ENCODE data around the gene YPEL2. TPM values are rescaled to one million over a fixed set of nuclear protein-coding genes. Genes with fewer than 3 reads are reported as not detected.

Gene YPEL2
- total RNA-seq, 1 donor from 2014 or later: 52.1 TPM

GRCh38 chr17:59369031-59369975 lies 37.8 kb downstream of the YPEL2 start:
- peaks cover 94% of the 10 kb centered on the region for H3K4me1 Mint-ChIP-seq (ENCODE audit: low read depth)
- no peaks in the 10 kb centered on the region for H3K27me3 Mint-ChIP-seq (ENCODE audit: low read depth)
- H3K9me3 Mint-ChIP-seq (ENCODE audit: low read depth): no peaks in the 10 kb centered on the region
- TF ChIP-seq, protein P1, sequence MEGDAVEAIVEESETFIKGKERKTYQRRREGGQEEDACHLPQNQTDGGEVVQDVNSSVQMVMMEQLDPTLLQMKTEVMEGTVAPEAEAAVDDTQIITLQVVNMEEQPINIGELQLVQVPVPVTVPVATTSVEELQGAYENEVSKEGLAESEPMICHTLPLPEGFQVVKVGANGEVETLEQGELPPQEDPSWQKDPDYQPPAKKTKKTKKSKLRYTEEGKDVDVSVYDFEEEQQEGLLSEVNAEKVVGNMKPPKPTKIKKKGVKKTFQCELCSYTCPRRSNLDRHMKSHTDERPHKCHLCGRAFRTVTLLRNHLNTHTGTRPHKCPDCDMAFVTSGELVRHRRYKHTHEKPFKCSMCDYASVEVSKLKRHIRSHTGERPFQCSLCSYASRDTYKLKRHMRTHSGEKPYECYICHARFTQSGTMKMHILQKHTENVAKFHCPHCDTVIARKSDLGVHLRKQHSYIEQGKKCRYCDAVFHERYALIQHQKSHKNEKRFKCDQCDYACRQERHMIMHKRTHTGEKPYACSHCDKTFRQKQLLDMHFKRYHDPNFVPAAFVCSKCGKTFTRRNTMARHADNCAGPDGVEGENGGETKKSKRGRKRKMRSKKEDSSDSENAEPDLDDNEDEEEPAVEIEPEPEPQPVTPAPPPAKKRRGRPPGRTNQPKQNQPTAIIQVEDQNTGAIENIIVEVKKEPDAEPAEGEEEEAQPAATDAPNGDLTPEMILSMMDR (IDR thresholded peaks at IDR 0.05): no peak
- no peaks in the 10 kb centered on the region for H3K36me3 Mint-ChIP-seq (ENCODE audit: low read depth)
- peak overlapping the region; percentile 97 for H3K27ac Mint-ChIP-seq (ENCODE audit: unreplicated experiment)
- H3K4me3 Mint-ChIP-seq (ENCODE audit: unreplicated experiment): no peak overlapping the region
- DNase-seq (ENCODE audit: low spot score): no peak

DNA sequence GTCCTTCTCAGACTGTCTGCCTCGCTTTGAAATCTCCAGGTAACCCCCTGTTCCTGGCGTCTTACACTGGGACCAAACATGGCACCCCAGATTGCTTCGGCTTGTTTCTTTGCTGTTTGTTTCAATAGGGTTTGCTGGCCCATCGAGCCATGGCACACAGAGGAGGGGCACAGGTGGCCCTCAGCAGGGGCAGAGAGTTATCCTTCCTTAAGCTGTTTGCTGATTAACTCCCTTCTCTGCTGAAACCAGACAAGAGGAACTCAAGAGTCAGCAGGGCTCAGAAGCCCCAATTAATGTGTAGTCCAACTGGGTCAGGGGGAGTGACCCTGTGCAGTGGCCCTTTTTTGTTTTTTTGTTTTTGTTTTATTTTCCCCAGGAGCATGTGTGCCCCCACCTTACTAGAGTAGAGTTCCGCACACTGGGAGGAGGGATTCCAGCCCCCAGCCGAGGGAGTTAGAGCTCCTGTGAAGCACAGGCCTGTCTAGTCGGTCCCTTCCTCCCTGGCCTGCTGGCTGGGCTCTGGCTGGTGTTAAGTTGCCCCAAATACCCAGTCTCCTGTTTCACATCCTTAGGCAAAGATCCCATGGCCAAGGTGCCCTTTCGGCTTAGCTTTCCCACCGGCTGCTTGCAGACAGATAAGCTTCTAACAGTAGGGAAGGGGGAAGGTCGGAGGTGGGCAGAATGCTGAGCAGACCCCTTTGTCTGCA lies 39.3 kb downstream of the YPEL2 start:
- H3K27me3 Mint-ChIP-seq (ENCODE audit: low read depth): no peaks in the 10 kb centered on the region
- no peak for DNase-seq (ENCODE audit: low spot score)
- peaks cover 98% of the 10 kb centered on the region for H3K4me1 Mint-ChIP-seq (ENCODE audit: low read depth)
- peak overlapping the region; percentile 89 for H3K27ac Mint-ChIP-seq (ENCODE audit: unreplicated experiment)
- peaks cover 2% of the 10 kb centered on the region for H3K36me3 Mint-ChIP-seq (ENCODE audit: low read depth)
- H3K9me3 Mint-ChIP-seq (ENCODE audit: low read depth): no peaks in the 10 kb centered on the region
- H3K4me3 Mint-ChIP-seq (ENCODE audit: unreplicated experiment): peak overlapping the region; percentile 21
- TF ChIP-seq, protein P1 (IDR thresholded peaks at IDR 0.05): no peak

- H3K4me1 Mint-ChIP-seq (ENCODE audit: low read depth): peaks cover 98% of the 10 kb centered on the region
- DNase-seq (ENCODE audit: low spot score): no peak
- no peaks in the 10 kb centered on the region for H3K27me3 Mint-ChIP-seq (ENCODE audit: low read depth)
- no peaks in the 10 kb centered on the region for H3K9me3 Mint-ChIP-seq (ENCODE audit: low read depth)
- peak overlapping the region; percentile 89 for H3K27ac Mint-ChIP-seq (ENCODE audit: unreplicated experiment)
- H3K4me3 Mint-ChIP-seq (ENCODE audit: unreplicated experiment): peak overlapping the region; percentile 24
- H3K36me3 Mint-ChIP-seq (ENCODE audit: low read depth): peaks cover 3% of the 10 kb centered on the region
- TF ChIP-seq, protein P1 (IDR thresholded peaks at IDR 0.05): peak; percentile 31
Observed at GRCh38 chr17:59371416-59372100, 40.1 kb downstream of the YPEL2 start.

DNA sequence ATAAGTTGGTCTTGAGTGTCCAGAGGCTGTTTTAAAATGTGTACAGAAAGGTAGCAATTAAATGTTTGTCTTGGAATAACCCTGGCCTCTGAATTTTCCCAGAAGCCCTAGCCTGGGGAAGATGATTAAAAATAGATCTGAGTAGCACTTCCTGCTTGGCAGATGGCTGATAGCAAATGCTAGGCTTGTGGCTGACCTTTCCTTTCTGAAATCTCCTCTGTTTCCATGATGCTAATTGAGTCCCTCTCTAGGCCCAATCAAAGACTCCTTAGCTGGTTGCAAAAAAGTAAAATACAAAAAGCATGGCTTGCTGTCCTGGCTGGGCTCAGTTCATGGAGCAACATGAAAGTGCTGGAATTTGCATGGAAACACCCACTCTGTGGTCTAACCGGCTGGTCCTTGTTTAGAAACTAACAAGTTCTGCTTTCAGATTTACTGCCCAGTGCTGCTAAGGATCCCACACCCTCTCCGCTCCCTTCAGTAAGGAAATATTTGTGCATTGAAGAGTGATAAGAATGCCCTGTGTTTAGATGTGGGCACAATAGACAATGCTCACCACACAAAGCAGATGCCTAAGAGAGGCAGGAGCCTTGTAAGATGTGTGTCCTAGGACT lies 40.8 kb downstream of the YPEL2 start:
- H3K4me3 Mint-ChIP-seq (ENCODE audit: unreplicated experiment): no peak overlapping the region
- peak overlapping the region; percentile 89 for H3K27ac Mint-ChIP-seq (ENCODE audit: unreplicated experiment)
- peaks cover 98% of the 10 kb centered on the region for H3K4me1 Mint-ChIP-seq (ENCODE audit: low read depth)
- no peaks in the 10 kb centered on the region for H3K27me3 Mint-ChIP-seq (ENCODE audit: low read depth)
- H3K9me3 Mint-ChIP-seq (ENCODE audit: low read depth): no peaks in the 10 kb centered on the region
- no peak for DNase-seq (ENCODE audit: low spot score)
- H3K36me3 Mint-ChIP-seq (ENCODE audit: low read depth): peaks cover 3% of the 10 kb centered on the region
- TF ChIP-seq, protein P1 (IDR thresholded peaks at IDR 0.05): no peak
